ENCODE measurements around the gene PVALEF.

The PVALEF gene

DNA sequence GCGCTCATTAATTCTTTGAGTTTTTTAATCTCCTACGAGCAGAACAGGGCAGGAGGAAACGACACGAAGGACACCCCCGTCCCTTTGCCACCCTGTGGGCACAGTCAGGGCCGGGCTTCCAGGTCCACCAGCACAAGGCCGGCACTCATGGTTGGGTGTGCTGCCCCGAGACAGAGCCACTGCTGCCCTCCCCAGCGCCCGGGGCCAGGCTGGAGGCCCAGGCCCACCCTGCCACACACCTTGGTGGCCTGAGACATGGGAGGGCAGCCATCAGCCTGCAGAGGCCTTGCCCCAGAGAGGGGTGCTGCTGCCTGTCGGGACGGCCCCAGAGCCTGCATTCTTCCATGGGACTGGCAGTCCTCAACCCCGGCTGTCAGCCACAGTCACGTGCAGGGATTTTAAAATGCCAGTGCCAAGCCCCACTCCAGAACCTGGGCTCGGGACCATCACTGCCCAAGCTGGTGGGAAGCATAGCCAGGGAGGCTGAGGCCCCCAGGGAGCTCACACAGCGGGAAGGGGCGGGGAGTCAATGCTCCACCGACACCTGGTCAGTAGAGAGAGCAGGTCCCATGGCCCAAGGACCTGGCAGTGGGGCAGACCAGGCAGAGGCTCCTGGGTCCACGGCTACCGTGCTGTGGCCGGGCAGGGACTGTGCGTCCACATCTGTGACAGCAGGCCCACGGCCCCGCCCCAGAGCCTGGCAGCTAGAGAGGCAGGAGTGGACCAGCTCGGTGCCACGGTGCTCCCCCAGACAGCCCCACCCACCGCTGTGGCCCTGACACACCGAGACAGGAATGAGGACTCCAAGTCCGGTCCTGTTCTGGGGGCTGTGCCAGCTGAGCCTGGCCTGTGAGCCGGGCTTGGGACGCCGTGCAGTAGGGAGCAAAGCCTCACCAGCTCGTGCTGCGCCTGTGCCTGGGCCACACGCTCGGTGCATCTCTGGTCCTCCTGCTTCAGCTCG, 29.9 kb downstream of the PVALEF start:
- DNase-seq (ENCODE audit: low read depth in 1 of 2, low spot score in 1 of 2) = no peak

DNA sequence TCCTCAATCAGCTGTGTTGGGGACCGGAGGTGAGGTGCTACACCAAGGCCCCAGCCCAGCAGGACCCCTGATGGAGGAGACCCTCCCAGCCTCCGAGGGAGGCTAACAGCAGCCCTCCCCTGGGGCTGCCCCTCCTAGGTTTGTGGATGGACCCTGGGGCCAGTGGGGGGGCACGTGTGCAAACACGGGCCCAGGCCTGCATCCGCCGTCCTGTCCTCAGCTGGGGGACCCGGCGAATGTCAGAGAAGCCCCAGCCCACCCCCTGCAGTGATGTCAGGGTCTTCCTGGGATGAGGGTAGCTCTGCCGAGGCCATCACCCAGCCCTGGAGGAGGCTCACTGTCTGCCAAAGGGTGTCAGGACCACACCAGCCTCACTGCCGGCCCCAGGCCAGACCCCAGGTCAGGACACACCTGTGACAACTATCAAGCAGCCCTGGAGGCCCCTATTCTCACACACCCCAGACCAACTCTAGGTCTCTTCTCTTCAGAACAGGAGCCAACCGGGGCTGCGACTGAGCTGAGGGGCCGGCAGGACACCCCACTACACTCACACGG, 30.7 kb downstream of the PVALEF start:
- DNase-seq (ENCODE audit: low read depth in 1 of 2, low spot score in 1 of 2) = no peak

DNA sequence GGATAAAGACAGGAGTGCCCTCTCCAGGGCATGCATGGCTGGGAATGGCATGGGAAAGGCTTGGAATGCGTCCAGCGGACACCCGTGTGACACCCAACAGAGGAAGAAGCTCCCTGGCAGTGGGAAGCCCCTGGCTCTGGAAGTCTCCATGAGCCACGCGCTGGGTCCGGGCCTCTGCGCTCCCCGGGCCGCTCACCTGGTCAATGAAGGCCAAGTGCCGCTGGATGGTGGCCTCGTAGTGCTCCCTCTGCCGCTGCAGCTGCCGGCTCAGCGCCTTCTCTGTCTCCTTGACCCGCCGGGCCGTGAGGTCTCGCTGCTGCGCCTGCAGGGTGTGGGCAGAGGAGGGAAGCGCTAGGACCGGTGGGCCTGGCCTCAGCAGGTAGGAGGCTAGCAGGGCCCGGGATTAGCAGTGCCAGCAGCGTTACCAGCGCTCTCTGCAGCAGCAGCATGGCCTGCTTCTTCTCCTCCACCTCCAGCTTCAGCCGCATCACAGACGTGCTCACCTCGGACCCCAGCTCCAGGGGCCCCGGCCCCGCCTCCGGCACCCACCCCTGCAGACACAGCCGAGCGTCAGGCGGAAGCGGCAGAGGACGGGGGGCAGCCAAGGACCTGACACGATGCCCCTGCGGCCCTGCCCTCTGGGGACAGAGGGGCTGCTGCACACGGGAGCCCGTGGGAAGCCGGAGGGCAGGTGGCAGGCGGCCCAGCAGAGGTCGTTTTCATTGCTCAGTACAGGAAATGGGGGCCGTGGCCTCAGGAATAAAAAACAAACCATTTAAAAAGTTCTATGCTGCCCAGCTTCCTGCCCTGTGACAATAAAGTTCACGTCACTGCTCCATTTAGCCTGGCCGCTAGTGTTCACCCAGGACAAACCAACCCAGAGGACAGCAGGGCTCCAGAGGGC, 31.4 kb downstream of the PVALEF start:
- DNase-seq (ENCODE audit: low read depth in 1 of 2, low spot score in 1 of 2) = no peak

DNA sequence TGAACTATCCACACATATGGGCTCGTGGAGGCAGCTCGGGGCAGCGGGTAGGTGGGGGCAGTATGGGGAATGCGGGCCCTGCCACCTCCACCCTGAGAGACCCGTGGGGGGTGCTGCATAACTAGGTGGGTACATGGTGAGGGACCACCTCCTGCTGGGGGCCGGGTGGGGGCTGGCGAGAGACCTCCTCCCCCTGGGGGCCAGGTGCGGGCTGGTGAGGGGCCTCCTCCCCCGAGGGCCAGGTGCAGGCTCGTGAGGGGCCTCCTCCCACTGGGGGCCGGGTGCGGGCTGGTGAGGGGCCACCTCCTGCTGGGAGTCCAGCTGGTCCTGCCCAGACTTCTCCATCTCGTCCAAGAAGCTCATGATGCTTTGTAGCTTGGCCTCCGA, 32.1 kb downstream of the PVALEF start:
- no peak for DNase-seq (ENCODE audit: low read depth in 1 of 2, low spot score in 1 of 2)

DNA sequence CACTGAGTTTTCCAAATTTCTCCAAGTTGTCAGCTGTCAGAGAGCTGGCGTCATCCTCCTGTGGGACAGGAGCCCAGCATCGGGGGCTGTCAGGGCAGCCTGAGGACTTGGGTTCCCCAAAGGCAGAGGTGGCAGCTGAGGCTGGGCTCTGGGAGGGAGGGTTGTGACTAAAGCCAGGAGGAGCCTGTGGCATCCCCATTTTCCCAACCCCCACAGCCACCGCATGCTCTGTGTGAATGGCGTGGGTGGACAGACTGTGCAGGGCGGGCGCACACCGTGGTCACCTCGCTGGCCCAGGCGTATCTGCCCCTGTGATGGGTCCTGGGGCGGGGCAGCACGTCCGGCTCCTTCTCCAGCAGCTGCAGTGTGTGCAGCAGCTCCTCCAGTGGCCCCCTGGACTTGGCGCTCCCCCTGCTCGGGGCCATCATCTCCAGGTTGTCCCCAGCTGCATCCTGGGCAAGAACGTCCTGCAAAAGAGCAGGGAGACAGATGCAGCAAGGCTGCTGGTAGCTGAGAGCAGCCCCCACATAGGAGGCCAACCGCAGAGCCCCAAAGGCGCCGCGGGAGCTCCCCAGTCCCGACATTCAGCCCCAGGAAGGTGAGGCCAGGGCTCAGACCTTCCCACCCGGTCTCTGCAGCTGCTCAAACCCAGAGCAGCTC, 32.7 kb downstream of the PVALEF start:
- no peak for DNase-seq (ENCODE audit: low read depth in 1 of 2, low spot score in 1 of 2)

DNA sequence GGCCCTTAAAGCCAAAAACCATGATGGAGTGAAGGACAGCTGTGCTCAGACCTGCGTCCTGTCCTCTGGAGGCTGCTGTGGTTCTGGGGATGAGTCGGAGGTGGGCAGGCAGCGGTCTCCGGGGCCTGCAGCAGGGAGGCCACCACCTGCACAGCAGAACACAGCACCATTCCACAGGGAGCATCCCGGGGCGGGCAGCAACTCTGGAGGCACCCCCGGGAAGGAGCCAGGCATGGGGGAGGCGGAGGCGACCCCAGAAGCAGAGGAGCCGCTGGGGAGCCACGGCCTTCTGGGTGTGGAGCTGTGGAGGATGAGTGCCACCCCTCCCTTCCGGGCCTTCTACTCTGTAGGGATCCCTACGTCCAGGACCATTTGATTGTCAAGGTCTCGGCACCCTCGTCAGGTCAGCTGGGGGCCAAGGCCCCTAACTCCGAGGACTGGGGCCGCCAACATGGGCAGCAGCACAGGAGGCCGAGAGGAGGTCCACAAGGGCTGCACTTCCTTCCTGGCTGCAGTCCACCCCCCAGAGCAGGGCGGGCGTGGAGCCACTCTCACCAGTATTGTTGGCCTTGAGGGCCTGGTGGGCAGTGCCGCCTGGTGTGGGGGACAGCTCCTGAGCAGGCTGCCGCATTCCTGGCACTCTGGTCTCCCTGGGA, 33.6 kb downstream of the PVALEF start:
- DNase-seq (ENCODE audit: low read depth in 1 of 2, low spot score in 1 of 2) = no peak

DNA sequence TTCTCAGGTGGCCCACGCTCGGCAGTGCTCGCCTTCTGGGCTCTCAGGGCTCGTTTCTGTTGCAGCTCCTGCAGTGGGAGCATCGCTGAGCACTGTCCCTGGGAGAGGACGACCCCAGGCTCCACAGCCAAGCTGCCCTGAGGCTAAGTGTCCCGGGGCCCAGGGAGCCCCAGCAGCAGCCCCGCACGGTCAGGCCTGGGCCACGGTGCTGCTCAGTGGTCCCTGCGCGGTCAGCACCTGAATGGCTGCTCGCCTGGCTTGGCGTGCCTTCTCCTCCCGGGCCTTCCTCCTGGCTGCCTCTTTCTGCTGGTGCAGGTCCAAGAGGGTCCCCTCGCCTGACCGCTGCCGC, 34.1 kb downstream of the PVALEF start:
- DNase-seq (ENCODE audit: low read depth in 1 of 2, low spot score in 1 of 2) = no peak

DNA sequence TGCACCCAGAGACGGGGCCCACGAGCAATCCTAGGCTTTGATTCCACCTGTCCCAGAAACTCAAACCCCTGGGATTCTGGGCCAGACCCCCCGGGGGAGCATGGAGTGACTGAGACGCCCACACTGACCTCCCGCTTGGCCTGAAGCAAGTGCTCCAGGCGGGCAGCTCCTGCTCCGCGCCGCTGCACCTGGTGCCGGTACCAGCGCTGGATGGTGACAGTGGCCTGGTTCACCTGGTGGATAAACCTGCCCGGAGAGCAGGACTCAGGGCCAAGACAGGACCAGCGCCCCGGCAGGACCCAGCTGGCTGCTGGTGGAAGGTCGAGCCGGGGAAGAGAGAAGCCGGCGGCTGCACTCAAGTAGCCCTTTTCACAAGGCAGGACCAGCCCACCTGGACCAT, 34.9 kb downstream of the PVALEF start:
- no peak for DNase-seq (ENCODE audit: low read depth in 1 of 2, low spot score in 1 of 2)

DNA sequence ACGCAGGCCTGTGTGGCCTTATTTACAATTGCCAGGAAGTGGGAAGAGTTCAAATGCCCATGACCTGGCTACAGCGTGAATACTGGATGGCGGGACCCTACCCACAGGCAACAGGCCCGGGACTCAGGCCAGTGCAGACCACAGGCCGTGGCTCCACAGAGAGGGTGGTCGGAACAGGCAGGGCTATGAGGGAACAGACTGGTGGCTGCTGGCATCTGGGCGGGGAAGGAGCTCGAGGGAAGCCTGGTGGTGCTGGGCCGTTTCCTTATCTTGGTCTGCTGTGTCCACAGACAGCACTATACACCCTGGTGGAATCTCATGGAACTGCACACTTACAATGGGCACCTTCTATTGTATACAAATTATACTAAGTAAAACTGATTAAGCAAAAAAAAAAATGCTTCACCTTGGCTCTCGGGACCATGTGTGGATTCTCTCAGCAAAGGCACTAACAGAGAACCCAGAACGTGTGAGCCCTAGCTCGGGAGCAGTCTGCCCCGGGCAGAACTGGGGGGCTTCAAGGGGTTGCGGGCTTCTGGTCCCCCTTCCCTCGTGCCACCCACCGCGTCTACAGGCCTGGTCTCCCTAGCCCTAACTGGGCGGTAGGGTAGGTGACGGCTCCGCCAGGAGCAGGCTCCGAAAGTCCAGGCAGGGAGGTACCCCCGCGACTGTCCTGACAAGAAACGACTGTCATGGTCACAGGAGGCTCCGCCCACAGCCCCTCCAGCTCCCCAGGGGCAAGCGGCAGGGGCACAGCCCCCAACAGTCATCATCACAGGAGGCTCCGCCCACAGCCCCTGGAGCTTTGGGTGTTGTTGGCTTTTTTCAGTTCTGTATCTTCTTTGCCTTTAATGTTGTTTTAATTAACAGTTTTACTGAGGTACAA, 35.6 kb downstream of the PVALEF start:
- no peak for DNase-seq (ENCODE audit: low read depth in 1 of 2, low spot score in 1 of 2)

DNA sequence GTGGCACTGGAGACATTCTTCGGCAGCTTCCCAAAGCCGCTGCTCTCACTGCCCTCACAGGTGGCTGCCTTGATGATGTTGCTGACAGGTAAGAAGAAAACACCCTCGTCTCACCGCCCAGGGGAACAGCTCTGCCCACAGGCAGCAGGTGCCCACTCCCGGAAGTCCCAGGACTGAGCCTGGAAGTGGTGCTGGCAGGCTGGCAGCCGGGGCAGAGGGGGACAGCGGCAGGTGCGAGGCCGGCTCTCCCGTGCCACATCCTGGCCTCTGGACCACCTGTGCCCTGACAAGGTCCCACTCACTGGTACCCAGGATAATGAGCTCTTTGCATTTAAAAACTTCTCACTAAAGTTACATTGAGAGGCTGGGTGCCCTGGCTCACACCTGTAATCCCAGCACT, 37.0 kb downstream of the PVALEF start:
- DNase-seq (ENCODE audit: low read depth in 1 of 2, low spot score in 1 of 2) = no peak

DNA sequence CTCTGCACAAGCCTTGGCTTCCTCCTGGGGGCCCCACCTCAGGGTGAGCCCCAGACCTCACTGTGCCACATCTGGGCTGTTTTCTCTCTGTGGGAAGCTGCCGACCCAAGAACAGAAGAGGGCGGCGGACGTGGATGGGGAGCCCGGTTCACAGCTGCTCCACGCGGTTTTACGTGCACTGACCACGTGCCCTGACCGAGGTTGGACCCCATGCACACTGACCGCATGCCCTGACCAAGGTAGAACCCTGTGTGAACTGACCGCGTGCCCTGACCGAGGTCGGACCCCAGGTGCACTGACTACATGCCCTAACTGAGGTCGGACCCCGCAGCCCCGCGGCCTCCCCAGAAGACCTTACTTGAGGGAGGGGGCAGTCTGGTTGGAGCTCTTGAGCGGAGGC, 37.8 kb downstream of the PVALEF start:
- no peak for DNase-seq (ENCODE audit: low read depth in 1 of 2, low spot score in 1 of 2)

DNA sequence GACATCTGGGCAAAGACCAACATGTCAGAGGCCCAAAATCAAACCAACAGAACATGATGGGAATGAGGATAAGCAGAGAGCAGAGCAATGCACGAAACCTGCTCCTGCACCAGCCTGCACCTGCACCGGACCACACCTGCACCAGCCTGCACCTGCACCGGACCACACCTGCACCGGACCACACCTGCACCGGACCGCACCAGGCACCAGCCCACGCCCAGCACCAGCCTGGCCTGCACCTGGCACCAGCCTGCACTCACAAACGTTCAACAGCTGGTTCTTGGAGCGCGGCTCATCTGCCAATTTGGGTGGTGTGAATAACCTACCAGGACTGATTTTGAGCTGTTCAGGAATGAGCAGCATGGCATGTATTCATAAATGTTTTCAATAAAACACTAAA, 39.3 kb downstream of the PVALEF start:
- no peak for DNase-seq (ENCODE audit: low read depth in 1 of 2, low spot score in 1 of 2)

DNA sequence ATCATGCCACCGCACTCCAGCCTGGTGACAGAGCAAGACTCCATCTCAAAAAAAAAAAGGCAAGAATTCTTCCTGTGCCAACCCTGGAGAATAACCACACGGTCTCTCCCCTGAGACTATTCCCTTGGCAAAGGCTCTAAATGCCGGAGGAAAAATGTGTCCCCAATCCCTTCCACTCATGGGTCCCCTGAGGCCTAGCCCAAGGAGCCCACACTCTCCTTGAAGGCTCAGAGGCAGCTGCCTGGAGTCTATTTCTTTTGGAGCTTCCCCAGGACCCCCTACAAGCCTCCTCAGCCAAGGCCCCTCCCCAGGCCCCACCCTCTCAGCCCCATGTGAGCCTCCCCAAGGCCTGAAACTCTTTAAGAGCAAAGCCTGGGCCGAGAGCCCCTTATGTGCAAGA, 40.9 kb downstream of the PVALEF start:
- DNase-seq (ENCODE audit: low read depth in 1 of 2, low spot score in 1 of 2) = no peak

DNA sequence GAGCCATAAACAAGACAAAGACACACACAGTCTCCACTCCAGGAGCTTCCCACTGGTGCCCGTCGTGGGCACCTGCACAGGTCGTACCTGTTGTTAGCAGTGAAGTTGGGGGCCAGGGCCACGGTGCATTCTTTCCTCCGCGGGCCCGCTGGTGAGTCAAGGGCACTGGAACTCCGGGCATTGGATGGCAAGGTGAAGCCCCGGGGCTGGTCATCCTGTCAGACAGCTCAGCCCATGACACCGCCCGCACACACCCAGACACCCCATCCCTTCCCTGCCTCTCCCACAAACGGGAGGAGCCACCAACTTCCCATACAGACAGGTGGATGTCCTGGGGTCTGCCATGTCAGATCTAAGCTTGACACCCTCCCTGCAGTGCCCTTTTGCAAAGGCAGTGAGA, 41.4 kb downstream of the PVALEF start:
- DNase-seq (ENCODE audit: low read depth in 1 of 2, low spot score in 1 of 2) = no peak

DNA sequence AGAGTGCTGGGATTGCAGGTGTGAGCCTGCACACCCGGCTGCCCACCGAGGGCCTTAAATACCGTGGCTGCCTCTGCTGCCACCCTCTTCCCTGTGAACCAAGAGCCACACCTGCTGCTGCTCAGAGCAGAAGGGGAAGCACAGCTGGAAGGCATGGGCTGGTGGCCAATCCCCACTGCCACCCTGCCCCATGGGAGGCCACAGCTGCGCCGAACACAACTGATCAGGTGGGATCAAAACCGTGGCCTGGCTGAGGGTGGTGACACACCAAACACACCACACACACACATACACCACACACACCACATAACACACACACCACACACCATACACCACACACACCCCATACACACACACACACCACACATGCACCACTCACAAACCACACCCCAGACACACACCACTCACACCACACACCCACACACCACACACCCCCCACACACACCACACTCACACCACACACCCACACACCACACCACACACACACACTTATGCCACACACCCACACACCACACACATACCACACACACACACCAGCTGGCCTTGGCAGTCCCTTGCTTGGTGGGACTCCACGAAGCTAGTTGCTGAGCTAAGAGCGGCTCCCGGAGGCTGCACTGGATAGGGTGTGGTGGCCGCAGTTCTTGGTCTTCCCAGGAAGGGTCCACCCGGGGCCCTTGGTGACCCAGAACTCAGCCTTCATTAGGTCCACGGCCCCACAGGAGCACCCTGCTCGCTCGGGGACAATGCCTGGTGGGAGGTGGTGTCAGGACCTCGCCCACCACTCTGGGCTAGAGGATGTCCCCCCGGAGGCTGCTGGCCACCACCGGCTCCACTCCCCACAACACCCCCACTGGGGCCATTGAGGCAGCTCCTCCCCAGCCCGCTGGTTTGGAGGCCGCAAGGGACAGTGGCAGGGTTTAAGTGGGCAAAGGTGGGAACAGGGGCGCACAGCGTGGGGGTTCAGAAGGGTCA, 42.6 kb downstream of the PVALEF start:
- no peak for DNase-seq (ENCODE audit: low read depth in 1 of 2, low spot score in 1 of 2)

DNA sequence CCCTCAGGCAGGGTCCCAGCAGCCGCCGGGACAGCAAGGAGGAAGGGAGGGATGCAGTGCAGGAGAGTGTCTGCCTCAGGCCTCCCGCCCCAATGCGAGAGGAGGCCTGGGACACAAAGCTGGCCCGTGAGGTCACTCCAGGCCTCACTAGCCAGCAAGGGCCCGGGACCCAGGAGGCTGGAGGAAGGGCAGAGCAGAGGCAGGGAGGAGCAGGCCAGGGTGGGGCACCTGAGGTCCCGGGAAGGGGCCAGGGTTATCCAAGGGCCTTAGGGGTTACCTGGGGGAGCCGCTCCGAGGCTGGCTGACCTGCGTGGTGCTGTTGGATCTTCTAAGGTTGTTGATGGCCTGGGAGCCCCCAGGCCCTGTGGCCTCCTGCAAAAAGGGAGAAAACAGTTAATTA, 43.3 kb downstream of the PVALEF start:
- no peak for DNase-seq (ENCODE audit: low read depth in 1 of 2, low spot score in 1 of 2)

DNA sequence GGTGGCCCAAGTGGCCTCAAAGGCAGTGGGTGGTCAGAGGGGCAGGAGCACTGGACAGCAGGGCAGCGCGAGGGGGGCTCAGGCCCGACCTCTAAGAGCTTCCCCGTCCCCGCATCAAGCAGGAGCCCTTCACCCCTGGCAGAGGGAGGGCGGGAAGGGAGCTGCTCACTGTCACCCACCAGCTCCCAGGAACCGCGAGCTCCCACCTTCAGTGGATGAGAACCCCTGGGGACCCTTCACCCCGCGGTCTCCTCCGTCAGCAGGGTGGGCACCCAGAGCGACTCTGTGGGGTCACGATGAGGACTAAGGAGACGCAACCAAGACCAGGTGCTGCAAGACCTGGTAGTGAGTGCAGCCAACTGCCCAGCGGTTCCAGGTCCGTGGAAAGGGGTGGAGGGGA, 43.8 kb downstream of the PVALEF start:
- DNase-seq (ENCODE audit: low read depth in 1 of 2, low spot score in 1 of 2) = no peak

DNA sequence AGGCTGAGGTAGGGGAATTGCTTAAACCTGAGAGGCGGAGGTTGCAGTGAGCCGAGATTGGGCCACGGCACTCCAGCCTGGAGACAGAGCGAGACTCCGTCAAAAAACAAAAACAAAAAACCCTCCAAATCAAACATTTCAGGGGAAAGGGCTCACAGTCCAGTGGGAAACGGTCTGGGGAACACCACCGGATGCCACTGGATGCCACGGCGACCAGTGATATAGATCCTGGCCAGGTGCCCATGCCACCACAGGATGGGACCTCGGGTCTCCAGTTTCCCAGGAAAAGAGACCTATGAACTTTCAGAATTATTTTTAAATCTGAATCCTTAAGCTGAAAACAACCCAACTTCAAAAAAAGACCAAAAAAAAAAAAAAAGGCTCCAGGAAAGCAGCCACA, 45.2 kb downstream of the PVALEF start:
- DNase-seq (ENCODE audit: low read depth in 1 of 2, low spot score in 1 of 2) = no peak

DNA sequence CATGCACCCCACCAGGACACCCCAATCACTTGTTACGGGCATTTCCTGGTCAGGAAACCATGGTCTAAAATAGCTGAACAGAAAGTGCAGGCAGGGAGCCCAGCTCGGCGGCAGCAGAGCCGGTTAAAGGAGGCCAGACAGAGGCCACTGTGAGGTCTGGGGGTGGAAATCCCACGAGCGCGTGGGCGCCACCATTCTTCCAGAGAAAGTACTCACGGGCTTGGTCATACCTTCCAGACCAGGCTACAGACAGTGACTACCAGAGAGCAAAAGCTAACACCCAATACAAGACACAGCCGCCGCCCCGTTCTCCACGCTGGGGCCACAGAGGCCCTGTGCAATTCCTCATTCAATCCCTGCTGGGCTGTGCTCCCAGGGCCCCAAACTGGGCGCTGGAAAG, 45.6 kb downstream of the PVALEF start:
- no peak for DNase-seq (ENCODE audit: low read depth in 1 of 2, low spot score in 1 of 2)

Measured in activated T-helper 1 cell treated with anti-CD3 and anti-CD28 coated beads, Interleukin-2, amount 50 U/mL, for 16 hours (primary cell).